Activated T-helper 9 cell treated with anti-CD3 and anti-CD28 coated beads, Interleukin-2, amount 50 U/mL, for 16 hours (primary cell): Measurements from ENCODE around the gene CRADD.

Source experiments
- DNase-seq: peaks from one replicate; pipeline ENCODE4 v3.0.0-alpha.2; 2020; ENCODE audit warnings: low read depth

Gene CRADD

GRCh38 chr12:93808169-93808899 lies 131.2 kb downstream of the CRADD start:
- DNase-seq = no peak

GRCh38 chr12:93812626-93813025 lies 135.5 kb downstream of the CRADD start:
- no peak for DNase-seq

- no peak for DNase-seq
Observed at GRCh38 chr12:93813186-93813585, 136.0 kb downstream of the CRADD start.

- DNase-seq = no peak
Observed at GRCh38 chr12:93813972-93814821, 137.0 kb downstream of the CRADD start.

- DNase-seq = no peak
Observed at GRCh38 chr12:93818488-93819049, 141.4 kb downstream of the CRADD start.

- DNase-seq = no peak
Observed at GRCh38 chr12:93819050-93819491, 141.9 kb downstream of the CRADD start.

- DNase-seq = no peak
Observed at GRCh38 chr12:93823616-93824391, 146.6 kb downstream of the CRADD start.

- DNase-seq = no peak
Observed at GRCh38 chr12:93824514-93825500, 147.6 kb downstream of the CRADD start.

GRCh38 chr12:93825501-93825888 lies 148.3 kb downstream of the CRADD start:
- DNase-seq = no peak

- DNase-seq = no peak
Observed at GRCh38 chr12:93825931-93826555, 148.9 kb downstream of the CRADD start.

GRCh38 chr12:93827179-93827578 lies 150.0 kb downstream of the CRADD start:
- DNase-seq = no peak

- DNase-seq = no peak
Observed at GRCh38 chr12:93827669-93828068, 150.5 kb downstream of the CRADD start.

GRCh38 chr12:93829016-93829415 lies 151.8 kb downstream of the CRADD start:
- DNase-seq = no peak

- DNase-seq = no peak
Observed at GRCh38 chr12:93831374-93831773, 154.2 kb downstream of the CRADD start.

GRCh38 chr12:93832131-93832530 lies 155.0 kb downstream of the CRADD start:
- no peak for DNase-seq

GRCh38 chr12:93833946-93834345 lies 156.8 kb downstream of the CRADD start:
- DNase-seq = no peak

GRCh38 chr12:93836620-93837260 lies 159.6 kb downstream of the CRADD start:
- no peak for DNase-seq

GRCh38 chr12:93838193-93838592 lies 161.0 kb downstream of the CRADD start:
- DNase-seq = no peak

- no peak for DNase-seq
Observed at GRCh38 chr12:93839064-93839463, 161.9 kb downstream of the CRADD start.

GRCh38 chr12:93841671-93842070 lies 164.5 kb downstream of the CRADD start:
- DNase-seq = no peak
